Neural cell (in vitro differentiated cells): ENCODE data around the gene MAPKAPK5. TPM values are rescaled to one million over a fixed set of nuclear protein-coding genes. Genes with fewer than 3 reads are reported as not detected.

Experiments used
- H2AFZ ChIP-seq: fragments of 200-600, 300-800 bp; sonication (generic), shearing (Covaris generic); 2 replicates; pipeline ENCODE4 v1.6.0; 2014; ENCODE audit warnings: low read depth, mild to moderate bottlenecking, antibody characterized with exemption, low read length, moderate library complexity
- H3F3A ChIP-seq: fragments of 200-600 bp; shearing (Covaris generic); 2 replicates; pipeline ENCODE4 v1.6.1; 2016; ENCODE audit warnings: mild to moderate bottlenecking, moderate library complexity, mixed read lengths, antibody characterized with exemption, low read length; ENCODE audit not compliant: insufficient read depth, poor library complexity, severe bottlenecking
- H3K27ac ChIP-seq: fragments of 200-600, 300-800 bp; sonication (generic), shearing (Covaris generic); 2 replicates; pipeline ENCODE4 v1.5.1; 2014; ENCODE audit warnings: mild to moderate bottlenecking, low read length, moderate library complexity
- H3K27me3 ChIP-seq: fragments of 300-800, 200-600 bp; sonication (generic), shearing (Covaris generic); 2 replicates; pipeline ENCODE4 v1.6.0; 2014; ENCODE audit warnings: mild to moderate bottlenecking, low read depth, low read length, moderate library complexity; ENCODE audit not compliant: insufficient read depth
- H3K36me3 ChIP-seq: fragments of 300-800, 200-600 bp; sonication (generic), shearing (Covaris generic); 2 replicates; pipeline ENCODE4 v1.5.1; 2014; ENCODE audit warnings: mild to moderate bottlenecking, antibody characterized with exemption, low read length, moderate library complexity; ENCODE audit not compliant: insufficient read depth
- H3K4me2 ChIP-seq: fragments of 300-800, 200-600 bp; sonication (generic), shearing (Covaris generic); 2 replicates; pipeline ENCODE4 v1.6.0; 2014; ENCODE audit warnings: mild to moderate bottlenecking, low read length
- H3K4me3 ChIP-seq: fragments of 300-800, 200-600 bp; sonication (generic), shearing (Covaris generic); 2 replicates; pipeline ENCODE4 v1.5.1; 2014; ENCODE audit warnings: mild to moderate bottlenecking, low read length, moderate library complexity
- H3K79me2 ChIP-seq: fragments of 200-600 bp; shearing (Covaris generic); replicated peaks from 2 replicates; pipeline ENCODE4 v1.6.0; 2014; ENCODE audit warnings: mild to moderate bottlenecking, low read length, moderate library complexity; ENCODE audit not compliant: insufficient read depth
- H3K9ac ChIP-seq: fragments of 300-800, 200-600 bp; sonication (generic), shearing (Covaris generic); 2 replicates; pipeline ENCODE4 v1.6.1; 2016; ENCODE audit warnings: mild to moderate bottlenecking, low read length, mixed read lengths
- H3K9me2 ChIP-seq: fragments of 200-600 bp; shearing (Covaris generic); 2 replicates; pipeline ENCODE4 v1.6.1; 2016; ENCODE audit warnings: mild to moderate bottlenecking, low read length, mixed read lengths; ENCODE audit not compliant: insufficient read depth
- H3K9me3 ChIP-seq: fragments of 200-600, 300-800 bp; sonication (generic), shearing (Covaris generic); 2 replicates; pipeline ENCODE4 v1.6.1; 2016; ENCODE audit warnings: mild to moderate bottlenecking, mixed run types, low read length, moderate library complexity, mixed read lengths
- H4K20me1 ChIP-seq: fragments of 200-600 bp; shearing (Covaris generic); 2 replicates; pipeline ENCODE4 v1.6.1; 2016; ENCODE audit warnings: mild to moderate bottlenecking, mixed run types; ENCODE audit not compliant: insufficient read depth
- EP300 ChIP-seq: fragments of 450-650 bp; conservative IDR thresholded peaks from 2 replicates; pipeline ENCODE4 v1.6.1; 2014; ENCODE audit warnings: antibody characterized with exemption, mild to moderate bottlenecking, moderate library complexity; ENCODE audit not compliant: poor library complexity, severe bottlenecking
- EZH2 ChIP-seq: fragments of 200-600, 300-800 bp; shearing (Covaris generic), sonication (generic); IDR thresholded peaks from 2 replicates; pipeline ENCODE4 v1.6.1; 2014; ENCODE audit warnings: antibody characterized with exemption, low read length, borderline replicate concordance, mild to moderate bottlenecking; ENCODE audit not compliant: insufficient read depth, poor library complexity, severe bottlenecking
- MXI1 ChIP-seq: fragments of 450-650 bp; conservative IDR thresholded peaks from 2 replicates; pipeline ENCODE4 v1.6.1; 2014; ENCODE audit warnings: antibody characterized with exemption, mild to moderate bottlenecking; ENCODE audit not compliant: poor library complexity, severe bottlenecking
- POLR2AphosphoS5 ChIP-seq: IDR thresholded peaks from 2 replicates; pipeline ENCODE4 v1.6.1; 2012
- RAD21 ChIP-seq: fragments of 450-650 bp; conservative IDR thresholded peaks from 2 replicates; pipeline ENCODE4 v1.6.1; 2014; ENCODE audit warnings: antibody characterized with exemption, mild to moderate bottlenecking, moderate library complexity
- SMC3 ChIP-seq: fragments of 450-650 bp; conservative IDR thresholded peaks from 2 replicates; pipeline ENCODE4 v1.6.1; 2014; ENCODE audit warnings: antibody characterized with exemption, mild to moderate bottlenecking, moderate library complexity; ENCODE audit not compliant: poor library complexity
- TAF1 ChIP-seq: IDR thresholded peaks from 2 replicates; pipeline ENCODE4 v1.6.1; 2012; ENCODE audit warnings: low read depth
- polyA plus RNA-seq: library from polyadenylated mRNA; depleted of rRNA; stranded (reverse); fragments of >200 nt; gene quantifications from 2 replicates; pipeline ENCODE4 v1.2.3, GENCODE V29; 2014
- TF ChIP-seq, protein P1 (sequence below): IDR thresholded peaks from 2 replicates; pipeline ENCODE4 v1.6.1; 2012; ENCODE audit warnings: borderline replicate concordance
- TF ChIP-seq, protein P2 (sequence below): fragments of 450-650 bp; IDR thresholded peaks from 2 replicates; pipeline ENCODE4 v1.5.1; 2014; ENCODE audit warnings: antibody characterized with exemption, mild to moderate bottlenecking, moderate library complexity; ENCODE audit not compliant: poor library complexity, severe bottlenecking

The MAPKAPK5 gene
- polyA plus RNA-seq, 1 donor from 2014 or later: 93.7 TPM

DNA sequence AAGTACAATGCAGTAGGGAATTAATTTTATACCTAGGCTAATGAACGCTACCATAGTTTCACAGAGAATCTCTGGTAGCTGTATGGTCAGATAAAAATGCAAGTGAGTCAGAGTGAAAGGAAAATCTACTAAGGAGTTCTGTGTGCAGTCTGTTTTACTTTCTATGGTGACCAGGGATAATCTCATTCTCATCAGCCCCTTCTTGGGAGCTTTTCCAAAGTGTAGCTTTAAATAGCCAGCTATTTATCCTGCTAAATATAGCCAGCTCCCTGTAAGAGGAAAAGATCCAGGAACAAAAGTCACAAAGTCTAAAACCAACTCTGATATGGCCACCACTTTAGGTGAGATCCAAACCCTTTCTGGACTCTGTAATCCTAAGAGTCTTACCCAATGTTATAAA is 95.4 kb downstream of the MAPKAPK5 start:
- no peak for TF ChIP-seq TAF1
- no peak for TF ChIP-seq EZH2
- TF ChIP-seq, protein P1, sequence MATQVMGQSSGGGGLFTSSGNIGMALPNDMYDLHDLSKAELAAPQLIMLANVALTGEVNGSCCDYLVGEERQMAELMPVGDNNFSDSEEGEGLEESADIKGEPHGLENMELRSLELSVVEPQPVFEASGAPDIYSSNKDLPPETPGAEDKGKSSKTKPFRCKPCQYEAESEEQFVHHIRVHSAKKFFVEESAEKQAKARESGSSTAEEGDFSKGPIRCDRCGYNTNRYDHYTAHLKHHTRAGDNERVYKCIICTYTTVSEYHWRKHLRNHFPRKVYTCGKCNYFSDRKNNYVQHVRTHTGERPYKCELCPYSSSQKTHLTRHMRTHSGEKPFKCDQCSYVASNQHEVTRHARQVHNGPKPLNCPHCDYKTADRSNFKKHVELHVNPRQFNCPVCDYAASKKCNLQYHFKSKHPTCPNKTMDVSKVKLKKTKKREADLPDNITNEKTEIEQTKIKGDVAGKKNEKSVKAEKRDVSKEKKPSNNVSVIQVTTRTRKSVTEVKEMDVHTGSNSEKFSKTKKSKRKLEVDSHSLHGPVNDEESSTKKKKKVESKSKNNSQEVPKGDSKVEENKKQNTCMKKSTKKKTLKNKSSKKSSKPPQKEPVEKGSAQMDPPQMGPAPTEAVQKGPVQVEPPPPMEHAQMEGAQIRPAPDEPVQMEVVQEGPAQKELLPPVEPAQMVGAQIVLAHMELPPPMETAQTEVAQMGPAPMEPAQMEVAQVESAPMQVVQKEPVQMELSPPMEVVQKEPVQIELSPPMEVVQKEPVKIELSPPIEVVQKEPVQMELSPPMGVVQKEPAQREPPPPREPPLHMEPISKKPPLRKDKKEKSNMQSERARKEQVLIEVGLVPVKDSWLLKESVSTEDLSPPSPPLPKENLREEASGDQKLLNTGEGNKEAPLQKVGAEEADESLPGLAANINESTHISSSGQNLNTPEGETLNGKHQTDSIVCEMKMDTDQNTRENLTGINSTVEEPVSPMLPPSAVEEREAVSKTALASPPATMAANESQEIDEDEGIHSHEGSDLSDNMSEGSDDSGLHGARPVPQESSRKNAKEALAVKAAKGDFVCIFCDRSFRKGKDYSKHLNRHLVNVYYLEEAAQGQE: no peak
- no peak for TF ChIP-seq SMC3
- TF ChIP-seq, protein P2, sequence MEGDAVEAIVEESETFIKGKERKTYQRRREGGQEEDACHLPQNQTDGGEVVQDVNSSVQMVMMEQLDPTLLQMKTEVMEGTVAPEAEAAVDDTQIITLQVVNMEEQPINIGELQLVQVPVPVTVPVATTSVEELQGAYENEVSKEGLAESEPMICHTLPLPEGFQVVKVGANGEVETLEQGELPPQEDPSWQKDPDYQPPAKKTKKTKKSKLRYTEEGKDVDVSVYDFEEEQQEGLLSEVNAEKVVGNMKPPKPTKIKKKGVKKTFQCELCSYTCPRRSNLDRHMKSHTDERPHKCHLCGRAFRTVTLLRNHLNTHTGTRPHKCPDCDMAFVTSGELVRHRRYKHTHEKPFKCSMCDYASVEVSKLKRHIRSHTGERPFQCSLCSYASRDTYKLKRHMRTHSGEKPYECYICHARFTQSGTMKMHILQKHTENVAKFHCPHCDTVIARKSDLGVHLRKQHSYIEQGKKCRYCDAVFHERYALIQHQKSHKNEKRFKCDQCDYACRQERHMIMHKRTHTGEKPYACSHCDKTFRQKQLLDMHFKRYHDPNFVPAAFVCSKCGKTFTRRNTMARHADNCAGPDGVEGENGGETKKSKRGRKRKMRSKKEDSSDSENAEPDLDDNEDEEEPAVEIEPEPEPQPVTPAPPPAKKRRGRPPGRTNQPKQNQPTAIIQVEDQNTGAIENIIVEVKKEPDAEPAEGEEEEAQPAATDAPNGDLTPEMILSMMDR: no peak
- TF ChIP-seq MXI1: no peak
- TF ChIP-seq POLR2AphosphoS5: no peak
- no peak for TF ChIP-seq RAD21
- no peak for TF ChIP-seq EP300
- Histone ChIP-seq H3K36me3 (no peaks in the 10 kb centered on the region), H4K20me1 (no peaks in the 10 kb centered on the region), H3K9me2 (no peaks in the 10 kb centered on the region), H2AFZ (no peak overlapping the region), H3K4me2 (no peak overlapping the region), H3K9ac (no peak overlapping the region), H3K27me3 (no peaks in the 10 kb centered on the region), H3K27ac (no peak overlapping the region), H3K79me2 (no peaks in the 10 kb centered on the region), H3F3A (no peaks in the 10 kb centered on the region), H3K4me3 (no peak overlapping the region), H3K9me3 (no peaks in the 10 kb centered on the region)

DNA sequence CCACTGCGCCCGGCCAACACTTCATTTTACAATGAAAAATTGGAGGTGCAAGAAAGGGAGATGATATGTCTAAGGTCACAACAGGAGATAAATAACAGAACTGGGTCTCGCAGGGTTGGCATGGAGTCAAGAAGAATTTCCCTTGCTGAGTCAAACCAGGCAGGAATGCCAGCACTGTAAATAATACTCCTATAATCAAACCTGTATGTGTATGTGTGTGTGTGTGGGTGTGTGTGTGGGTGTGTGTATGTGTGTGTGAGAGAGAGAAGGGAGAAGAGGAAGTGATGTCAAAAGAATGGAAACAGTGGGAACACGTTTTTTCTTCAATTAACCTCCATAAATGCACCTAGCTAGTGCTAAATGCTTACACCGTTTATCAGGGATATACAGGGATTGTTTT is 100.5 kb downstream of the MAPKAPK5 start:
- no peak overlapping the region for H3K4me3 ChIP-seq
- TF ChIP-seq RAD21 (no peak), SMC3 (no peak), EZH2 (no peak), EP300 (no peak), MXI1 (no peak), TAF1 (no peak), POLR2AphosphoS5 (no peak)
- TF ChIP-seq, protein P1: no peak
- TF ChIP-seq, protein P2: no peak
- H3K27ac ChIP-seq: no peak overlapping the region
- no peaks in the 10 kb centered on the region for H3F3A ChIP-seq
- H3K9me3 ChIP-seq: no peaks in the 10 kb centered on the region
- no peaks in the 10 kb centered on the region for H3K36me3 ChIP-seq
- H3K27me3 ChIP-seq: no peaks in the 10 kb centered on the region
- H3K9ac ChIP-seq: no peak overlapping the region
- H3K79me2 ChIP-seq: no peaks in the 10 kb centered on the region
- no peaks in the 10 kb centered on the region for H4K20me1 ChIP-seq
- H2AFZ ChIP-seq: no peak overlapping the region
- no peak overlapping the region for H3K4me2 ChIP-seq
- H3K9me2 ChIP-seq: no peaks in the 10 kb centered on the region
